ENCODE measurements around the gene PAM. TPM values are rescaled to one million over a fixed set of nuclear protein-coding genes. Genes with fewer than 3 reads are reported as not detected.
"Not testable (repeated sequence)": the region's sequence is repeated elsewhere in the genome, so short reads cannot be mapped to it uniquely, and the experiment has no call there.

PAM gene
- total RNA-seq, 1 experiment from 2014 or later = 190 TPM

DNA sequence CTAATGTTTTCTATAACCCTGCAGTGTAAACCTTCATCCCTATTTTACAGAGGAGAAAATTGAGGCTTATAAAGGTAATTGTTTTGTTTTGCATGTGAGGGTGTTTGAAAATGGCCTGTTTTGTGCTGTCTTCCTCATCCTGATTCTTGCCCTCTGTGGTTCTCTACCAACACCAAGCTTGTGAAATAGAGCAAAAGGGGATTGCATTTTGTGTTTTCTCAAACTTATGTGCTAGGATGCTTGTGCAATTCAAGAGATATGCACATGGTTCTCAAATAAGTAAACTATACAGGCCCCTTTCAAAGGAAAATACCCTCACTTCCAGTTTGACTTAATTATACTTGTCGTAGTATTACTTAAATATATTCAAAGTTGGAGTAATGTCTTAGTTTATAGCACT, 17.2 kb downstream of the PAM start:
- Histone ChIP-seq H3K27ac (ENCODE audit: low read depth, low read length, poor library complexity, severe bottlenecking) (no peak overlapping the region), H3K4me1 (ENCODE audit: insufficient read depth, low read length, poor library complexity, severe bottlenecking) (peaks cover 18% of the 10 kb centered on the region), H3K9me3 (ENCODE audit: low read depth, low read length, poor library complexity, severe bottlenecking) (peaks cover 11% of the 10 kb centered on the region), H3K36me3 (ENCODE audit: insufficient read depth, low read length, poor library complexity, severe bottlenecking) (no peaks in the 10 kb centered on the region), H3K4me3 (ENCODE audit: low read depth, low read length, poor library complexity, severe bottlenecking) (no peak overlapping the region), H3K27me3 (replicated peaks; ENCODE audit: insufficient read depth, low read depth, low read length, poor library complexity) (no peaks in the 10 kb centered on the region)
- ChIA-PET POLR2A (ENCODE audit: low non-redundant PET) (no interaction called here), CTCF (no interaction called here)
- BruUV-seq (replicated peaks) = no TSS peak
- TF ChIP-seq, protein P1, sequence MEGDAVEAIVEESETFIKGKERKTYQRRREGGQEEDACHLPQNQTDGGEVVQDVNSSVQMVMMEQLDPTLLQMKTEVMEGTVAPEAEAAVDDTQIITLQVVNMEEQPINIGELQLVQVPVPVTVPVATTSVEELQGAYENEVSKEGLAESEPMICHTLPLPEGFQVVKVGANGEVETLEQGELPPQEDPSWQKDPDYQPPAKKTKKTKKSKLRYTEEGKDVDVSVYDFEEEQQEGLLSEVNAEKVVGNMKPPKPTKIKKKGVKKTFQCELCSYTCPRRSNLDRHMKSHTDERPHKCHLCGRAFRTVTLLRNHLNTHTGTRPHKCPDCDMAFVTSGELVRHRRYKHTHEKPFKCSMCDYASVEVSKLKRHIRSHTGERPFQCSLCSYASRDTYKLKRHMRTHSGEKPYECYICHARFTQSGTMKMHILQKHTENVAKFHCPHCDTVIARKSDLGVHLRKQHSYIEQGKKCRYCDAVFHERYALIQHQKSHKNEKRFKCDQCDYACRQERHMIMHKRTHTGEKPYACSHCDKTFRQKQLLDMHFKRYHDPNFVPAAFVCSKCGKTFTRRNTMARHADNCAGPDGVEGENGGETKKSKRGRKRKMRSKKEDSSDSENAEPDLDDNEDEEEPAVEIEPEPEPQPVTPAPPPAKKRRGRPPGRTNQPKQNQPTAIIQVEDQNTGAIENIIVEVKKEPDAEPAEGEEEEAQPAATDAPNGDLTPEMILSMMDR (conservative IDR thresholded peaks at IDR 0.05; ENCODE audit: low read depth, low read length) = no peak
- TF ChIP-seq EZH2 (IDR thresholded peaks at IDR 0.05; ENCODE audit: borderline replicate concordance, low read depth, low read length, poor library complexity, severe bottlenecking) = no peak
- DNase-seq (ENCODE audit: low spot score) = no peak
- intact Hi-C loops (cut with micrococcal nuclease; ENCODE audit: unreplicated experiment) = no loop called here

DNA sequence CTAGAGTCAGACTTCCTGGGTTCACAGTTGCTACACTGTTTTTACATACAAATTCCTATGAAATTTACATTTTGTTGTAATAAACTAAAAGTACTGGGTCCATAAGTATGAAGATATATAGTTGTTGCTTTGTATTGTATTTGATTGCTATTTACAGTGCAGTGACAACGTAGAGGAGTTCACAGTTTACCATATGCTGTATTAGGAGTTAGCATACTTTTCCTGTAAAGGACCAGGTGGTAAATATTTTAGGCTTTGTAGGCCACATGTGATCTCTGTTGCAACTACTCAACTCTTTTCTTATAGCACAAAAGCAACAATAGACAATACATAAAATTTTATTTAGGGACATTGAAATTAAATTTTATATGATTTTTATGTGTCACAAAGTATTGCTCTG, 18.0 kb downstream of the PAM start:
- intact Hi-C loops (cut with micrococcal nuclease; ENCODE audit: unreplicated experiment) = no loop called here
- ChIA-PET POLR2A (ENCODE audit: low non-redundant PET) (no interaction called here), CTCF (no interaction called here)
- Histone ChIP-seq H3K4me3 (ENCODE audit: low read depth, low read length, poor library complexity, severe bottlenecking) (no peak overlapping the region), H3K9me3 (ENCODE audit: low read depth, low read length, poor library complexity, severe bottlenecking) (peaks cover 11% of the 10 kb centered on the region), H3K36me3 (ENCODE audit: insufficient read depth, low read length, poor library complexity, severe bottlenecking) (no peaks in the 10 kb centered on the region), H3K27ac (ENCODE audit: low read depth, low read length, poor library complexity, severe bottlenecking) (no peak overlapping the region), H3K27me3 (replicated peaks; ENCODE audit: insufficient read depth, low read depth, low read length, poor library complexity) (no peaks in the 10 kb centered on the region), H3K4me1 (ENCODE audit: insufficient read depth, low read length, poor library complexity, severe bottlenecking) (peaks cover 20% of the 10 kb centered on the region)
- DNase-seq (ENCODE audit: low spot score) = no peak
- no peak for TF ChIP-seq EZH2 (IDR thresholded peaks at IDR 0.05; ENCODE audit: borderline replicate concordance, low read depth, low read length, poor library complexity, severe bottlenecking)
- TF ChIP-seq, protein P1 (conservative IDR thresholded peaks at IDR 0.05; ENCODE audit: low read depth, low read length) = no peak
- no TSS peak for BruUV-seq (replicated peaks)

DNA sequence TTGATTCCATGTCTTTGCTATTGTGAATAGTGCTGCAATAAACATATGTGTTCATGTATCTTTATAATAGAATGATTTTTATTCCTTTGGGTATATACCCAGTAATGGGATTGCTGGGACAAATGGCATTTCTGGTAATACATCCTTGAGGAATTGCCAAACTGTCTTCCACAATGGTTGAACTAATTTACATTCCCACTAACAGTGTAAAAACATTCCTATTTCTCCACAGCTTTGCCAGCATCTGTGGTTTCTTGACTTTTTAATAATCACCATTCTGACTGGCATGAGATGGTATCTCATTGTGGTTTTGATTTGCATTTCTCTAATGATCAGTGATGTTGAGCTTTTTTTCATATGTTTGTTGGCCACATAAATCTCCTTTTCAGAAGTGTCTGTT, 20.7 kb downstream of the PAM start:
- peaks cover 32% of the 10 kb centered on the region for H3K4me1 ChIP-seq (ENCODE audit: insufficient read depth, low read length, poor library complexity, severe bottlenecking)
- intact Hi-C loops (cut with micrococcal nuclease; ENCODE audit: unreplicated experiment) = loop anchor here (5.0 kb wide), 1 partner anchor 93 kb away; no protein-coding TSS in a partner anchor
- DNase-seq (ENCODE audit: low spot score); H3K4me3 ChIP-seq (ENCODE audit: low read depth, low read length, poor library complexity, severe bottlenecking); POLR2A ChIA-PET (ENCODE audit: low non-redundant PET); H3K27ac ChIP-seq (ENCODE audit: low read depth, low read length, poor library complexity, severe bottlenecking); BruUV-seq (replicated peaks); H3K36me3 ChIP-seq (ENCODE audit: insufficient read depth, low read length, poor library complexity, severe bottlenecking); CTCF ChIA-PET; H3K27me3 ChIP-seq (replicated peaks; ENCODE audit: insufficient read depth, low read depth, low read length, poor library complexity): not testable (repeated sequence)
- peaks cover 11% of the 10 kb centered on the region for H3K9me3 ChIP-seq (ENCODE audit: low read depth, low read length, poor library complexity, severe bottlenecking)

DNA sequence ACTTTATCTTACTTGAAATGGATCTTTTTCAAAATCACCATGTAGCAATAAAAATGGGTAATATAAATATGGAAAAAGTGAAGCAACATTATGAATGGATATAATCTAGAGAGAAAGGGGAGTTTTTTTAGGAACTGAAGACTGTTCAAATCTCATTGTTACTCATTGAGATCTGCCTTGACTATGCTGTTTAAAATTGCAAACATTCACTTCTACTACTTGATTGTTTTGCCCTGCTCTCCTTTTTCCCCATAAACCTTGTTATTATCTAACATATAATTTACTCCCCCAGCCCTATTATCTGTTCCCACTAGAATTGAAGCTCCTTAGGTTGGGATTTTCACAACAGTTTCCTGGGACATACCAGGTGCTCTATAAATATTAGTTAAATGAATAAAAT, 22.0 kb downstream of the PAM start:
- POLR2A ChIA-PET (ENCODE audit: low non-redundant PET) = no interaction called here
- no peaks in the 10 kb centered on the region for H3K27me3 ChIP-seq (replicated peaks; ENCODE audit: insufficient read depth, low read depth, low read length, poor library complexity)
- no peak for TF ChIP-seq EZH2 (IDR thresholded peaks at IDR 0.05; ENCODE audit: borderline replicate concordance, low read depth, low read length, poor library complexity, severe bottlenecking)
- TF ChIP-seq, protein P1 (conservative IDR thresholded peaks at IDR 0.05; ENCODE audit: low read depth, low read length) = no peak
- intact Hi-C loops (cut with micrococcal nuclease; ENCODE audit: unreplicated experiment) = loop anchor here (5.0 kb wide), 1 partner anchor 95 kb away; no protein-coding TSS in a partner anchor
- CTCF ChIA-PET = no interaction called here
- H3K4me3 ChIP-seq (ENCODE audit: low read depth, low read length, poor library complexity, severe bottlenecking) = no peak overlapping the region
- peaks cover 11% of the 10 kb centered on the region for H3K9me3 ChIP-seq (ENCODE audit: low read depth, low read length, poor library complexity, severe bottlenecking)
- H3K4me1 ChIP-seq (ENCODE audit: insufficient read depth, low read length, poor library complexity, severe bottlenecking) = peaks cover 32% of the 10 kb centered on the region
- DNase-seq (ENCODE audit: low spot score) = no peak
- H3K27ac ChIP-seq (ENCODE audit: low read depth, low read length, poor library complexity, severe bottlenecking) = no peak overlapping the region
- H3K36me3 ChIP-seq (ENCODE audit: insufficient read depth, low read length, poor library complexity, severe bottlenecking) = no peaks in the 10 kb centered on the region
- BruUV-seq (replicated peaks) = no TSS peak

Data from A673 (cell line).